WTC11 (cell line): ENCODE data around the gene TMEM89. TPM values are rescaled to one million over a fixed set of nuclear protein-coding genes. Genes with fewer than 3 reads are reported as not detected.

Experiments
- ATAC-seq: fragments of 200-7000 bp; cut with Tn5 transposase; 2 replicates; pipeline ENCODE4 v1.10.0; 2021; ENCODE audit warnings: mild to moderate bottlenecking, moderate library complexity
- CTCF ChIA-PET: fragments of 300-600 bp; sonication (Branson Sonifier 250); formaldehyde crosslinking; loops from one replicate; lab custom pipeline; 2021; ENCODE audit warnings: antibody characterized with exemption; lab: Charles Lee
- POLR2A ChIA-PET: fragments of 350-600 bp; sonication (Branson Sonifier 250); formaldehyde crosslinking; loops from one replicate; lab custom pipeline; 2021; ENCODE audit warnings: antibody characterized with exemption; lab: Charles Lee
- DNase-seq: peaks from one replicate; pipeline ENCODE4 v3.0.0; 2021; ENCODE audit warnings: low spot score
- H3K27ac Mint-ChIP-seq: 2 replicates; pipeline ENCODE4 v1.8.0; 2021; ENCODE audit warnings: mixed read lengths
- H3K27me3 Mint-ChIP-seq: 2 replicates; pipeline ENCODE4 v1.8.0; 2021; ENCODE audit warnings: low read depth, mild to moderate bottlenecking, moderate library complexity, mixed read lengths
- H3K36me3 Mint-ChIP-seq: 2 replicates; pipeline ENCODE4 v1.8.0; 2021; ENCODE audit warnings: mixed read lengths
- H3K4me1 Mint-ChIP-seq: 2 replicates; pipeline ENCODE4 v1.8.0; 2022; ENCODE audit warnings: mixed read lengths
- H3K4me3 Mint-ChIP-seq: 2 replicates; pipeline ENCODE4 v1.8.0; 2021; ENCODE audit warnings: mild to moderate bottlenecking, moderate library complexity, mixed read lengths
- H3K9me3 Mint-ChIP-seq: 2 replicates; pipeline ENCODE4 v1.8.0; 2021; ENCODE audit warnings: mixed read lengths
- ATF2 ChIP-seq: sonication (generic); formaldehyde crosslinking; IDR thresholded peaks from 2 replicates; pipeline ENCODE4 v1.8.1; 2022; ENCODE audit warnings: low read depth, missing genetic modification reagents, borderline replicate concordance
- E2F1 ChIP-seq: sonication (generic); formaldehyde crosslinking; IDR thresholded peaks from 2 replicates; pipeline ENCODE4 v1.8.0; 2022; ENCODE audit warnings: mild to moderate bottlenecking, missing genetic modification reagents
- FOXJ3 ChIP-seq: sonication (generic); formaldehyde crosslinking; IDR thresholded peaks from 2 replicates; pipeline ENCODE4 v1.9.0; 2021; ENCODE audit warnings: missing genetic modification reagents, mild to moderate bottlenecking, borderline replicate concordance
- IRF2 ChIP-seq: sonication (generic); formaldehyde crosslinking; IDR thresholded peaks from 2 replicates; pipeline ENCODE4 v1.8.0; 2022; ENCODE audit warnings: low read depth, missing genetic modification reagents, borderline replicate concordance
- JUN ChIP-seq: sonication (generic); formaldehyde crosslinking; IDR thresholded peaks from 2 replicates; pipeline ENCODE4 v1.8.0; 2023; ENCODE audit warnings: mild to moderate bottlenecking, missing genetic modification reagents
- NR3C1 ChIP-seq: sonication (generic); formaldehyde crosslinking; conservative IDR thresholded peaks from 2 replicates; pipeline ENCODE4 v1.8.1; 2023; ENCODE audit warnings: low read depth, mild to moderate bottlenecking, missing genetic modification reagents
- PRRX2 ChIP-seq: fragments of 250-450 bp; sonication (Bioruptor Pico); IDR thresholded peaks from 2 replicates; pipeline ENCODE4 v1.8.0; 2021; ENCODE audit warnings: mild to moderate bottlenecking
- RELA ChIP-seq: sonication (generic); formaldehyde crosslinking; IDR thresholded peaks from 2 replicates; pipeline ENCODE4 v1.8.1; 2022; ENCODE audit warnings: missing genetic modification reagents, mild to moderate bottlenecking, borderline replicate concordance
- RORB ChIP-seq: fragments of 250-450 bp; sonication (Bioruptor Pico); IDR thresholded peaks from 2 replicates; pipeline ENCODE4 v1.9.0; 2021; ENCODE audit warnings: mild to moderate bottlenecking
- SP1 ChIP-seq: sonication (generic); formaldehyde crosslinking; conservative IDR thresholded peaks from 2 replicates; pipeline ENCODE4 v1.8.1; 2022; ENCODE audit warnings: missing genetic modification reagents
- ZNF263 ChIP-seq: sonication (generic); formaldehyde crosslinking; IDR thresholded peaks from 2 replicates; pipeline ENCODE4 v1.8.1; 2022; ENCODE audit warnings: low read depth, mild to moderate bottlenecking, moderate library complexity, missing genetic modification reagents
- ZNF423 ChIP-seq: fragments of 250-450 bp; sonication (Bioruptor Pico); IDR thresholded peaks from 2 replicates; pipeline ENCODE4 v2.1.2; 2022; ENCODE audit warnings: mild to moderate bottlenecking, moderate library complexity
- total RNA-seq: library from RNA; stranded (reverse); gene quantifications from 3 replicates; pipeline ENCODE4 v1.2.3, GENCODE V29; 2021
- TF ChIP-seq, protein P1 (sequence below): fragments of 250-450 bp; sonication (Bioruptor Pico); IDR thresholded peaks from 2 replicates; pipeline ENCODE4 v1.9.0; 2021; ENCODE audit warnings: mild to moderate bottlenecking
- TF ChIP-seq, protein P2 (sequence below): fragments of 250-450 bp; sonication (Bioruptor Pico); IDR thresholded peaks from 2 replicates; pipeline ENCODE4 v1.9.0; 2021; ENCODE audit warnings: moderate library complexity, mild to moderate bottlenecking, inconsistent platforms, borderline replicate concordance
- TF ChIP-seq, protein P3 (sequence below): sonication (generic); formaldehyde crosslinking; IDR thresholded peaks from 2 replicates; pipeline ENCODE4 v1.8.1; 2022; ENCODE audit warnings: mild to moderate bottlenecking, moderate library complexity, missing genetic modification reagents
- TF ChIP-seq, protein P4 (sequence below): fragments of 250-450 bp; sonication (Bioruptor Pico); conservative IDR thresholded peaks from 2 replicates; pipeline ENCODE4 v1.9.0; 2021; ENCODE audit warnings: mild to moderate bottlenecking
- TF ChIP-seq, protein P5 (sequence below): sonication (generic); formaldehyde crosslinking; IDR thresholded peaks from 2 replicates; pipeline ENCODE4 v1.8.1; 2023; ENCODE audit warnings: mild to moderate bottlenecking, missing genetic modification reagents, borderline replicate concordance
- TF ChIP-seq, protein P6 (sequence below): fragments of 200-600 bp; IDR thresholded peaks from 2 replicates; pipeline ENCODE4 v1.8.0; 2022; ENCODE audit warnings: antibody characterized with exemption

The TMEM89 gene
- total RNA-seq, 1 experiment from 2014 or later: 0.66 TPM

- TF ChIP-seq, protein P1, sequence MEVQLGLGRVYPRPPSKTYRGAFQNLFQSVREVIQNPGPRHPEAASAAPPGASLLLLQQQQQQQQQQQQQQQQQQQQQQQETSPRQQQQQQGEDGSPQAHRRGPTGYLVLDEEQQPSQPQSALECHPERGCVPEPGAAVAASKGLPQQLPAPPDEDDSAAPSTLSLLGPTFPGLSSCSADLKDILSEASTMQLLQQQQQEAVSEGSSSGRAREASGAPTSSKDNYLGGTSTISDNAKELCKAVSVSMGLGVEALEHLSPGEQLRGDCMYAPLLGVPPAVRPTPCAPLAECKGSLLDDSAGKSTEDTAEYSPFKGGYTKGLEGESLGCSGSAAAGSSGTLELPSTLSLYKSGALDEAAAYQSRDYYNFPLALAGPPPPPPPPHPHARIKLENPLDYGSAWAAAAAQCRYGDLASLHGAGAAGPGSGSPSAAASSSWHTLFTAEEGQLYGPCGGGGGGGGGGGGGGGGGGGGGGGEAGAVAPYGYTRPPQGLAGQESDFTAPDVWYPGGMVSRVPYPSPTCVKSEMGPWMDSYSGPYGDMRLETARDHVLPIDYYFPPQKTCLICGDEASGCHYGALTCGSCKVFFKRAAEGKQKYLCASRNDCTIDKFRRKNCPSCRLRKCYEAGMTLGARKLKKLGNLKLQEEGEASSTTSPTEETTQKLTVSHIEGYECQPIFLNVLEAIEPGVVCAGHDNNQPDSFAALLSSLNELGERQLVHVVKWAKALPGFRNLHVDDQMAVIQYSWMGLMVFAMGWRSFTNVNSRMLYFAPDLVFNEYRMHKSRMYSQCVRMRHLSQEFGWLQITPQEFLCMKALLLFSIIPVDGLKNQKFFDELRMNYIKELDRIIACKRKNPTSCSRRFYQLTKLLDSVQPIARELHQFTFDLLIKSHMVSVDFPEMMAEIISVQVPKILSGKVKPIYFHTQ: no peak
- TF ChIP-seq, protein P2, sequence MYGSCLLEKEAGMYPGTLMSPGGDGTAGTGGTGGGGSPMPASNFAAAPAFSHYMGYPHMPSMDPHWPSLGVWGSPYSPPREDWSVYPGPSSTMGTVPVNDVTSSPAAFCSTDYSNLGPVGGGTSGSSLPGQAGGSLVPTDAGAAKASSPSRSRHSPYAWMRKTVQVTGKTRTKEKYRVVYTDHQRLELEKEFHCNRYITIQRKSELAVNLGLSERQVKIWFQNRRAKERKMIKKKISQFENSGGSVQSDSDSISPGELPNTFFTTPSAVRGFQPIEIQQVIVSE (CRISPR knock-in tag): no peak
- no peak for TF ChIP-seq E2F1
- no peak for TF ChIP-seq ZNF263 (CRISPR knock-in tag)
- TF ChIP-seq RORB (CRISPR knock-in tag): no peak
- TF ChIP-seq, protein P3, sequence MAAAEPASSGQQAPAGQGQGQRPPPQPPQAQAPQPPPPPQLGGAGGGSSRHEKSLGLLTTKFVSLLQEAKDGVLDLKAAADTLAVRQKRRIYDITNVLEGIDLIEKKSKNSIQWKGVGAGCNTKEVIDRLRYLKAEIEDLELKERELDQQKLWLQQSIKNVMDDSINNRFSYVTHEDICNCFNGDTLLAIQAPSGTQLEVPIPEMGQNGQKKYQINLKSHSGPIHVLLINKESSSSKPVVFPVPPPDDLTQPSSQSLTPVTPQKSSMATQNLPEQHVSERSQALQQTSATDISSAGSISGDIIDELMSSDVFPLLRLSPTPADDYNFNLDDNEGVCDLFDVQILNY (CRISPR knock-in tag): no peak
- TF ChIP-seq, protein P4, sequence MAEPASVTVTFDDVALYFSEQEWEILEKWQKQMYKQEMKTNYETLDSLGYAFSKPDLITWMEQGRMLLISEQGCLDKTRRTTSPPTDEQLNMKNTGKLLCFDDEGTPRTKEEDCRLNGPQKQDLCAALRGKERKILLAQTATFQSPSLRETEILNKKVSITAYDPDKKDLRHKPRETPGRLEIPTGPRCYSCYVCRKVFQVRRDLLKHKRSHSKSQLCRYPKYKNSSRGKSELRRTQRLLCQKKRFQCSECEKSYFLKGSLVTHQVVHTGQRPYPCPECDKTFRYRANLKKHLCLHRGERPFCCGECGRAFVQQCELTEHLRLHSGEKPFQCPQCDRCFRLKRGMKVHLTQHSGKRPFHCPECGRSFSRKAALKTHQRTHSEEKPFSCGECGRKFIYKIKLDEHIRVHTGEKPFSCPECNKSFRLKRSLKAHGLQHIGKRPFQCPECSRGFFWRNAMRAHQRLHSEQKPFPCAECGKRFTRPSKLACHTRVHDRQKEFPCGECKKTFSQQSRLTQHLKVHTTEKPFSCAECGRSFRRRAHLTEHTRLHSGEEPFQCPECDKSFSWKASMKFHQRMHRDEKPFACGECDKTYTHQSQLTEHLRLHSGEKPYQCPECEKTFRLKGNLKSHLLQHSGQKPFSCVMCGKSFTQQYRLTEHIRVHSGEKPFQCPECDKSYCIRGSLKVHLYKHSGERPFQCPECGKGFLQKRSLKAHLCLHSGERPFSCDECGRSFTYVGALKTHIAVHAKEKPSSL (CRISPR knock-in tag): no peak
- no peak for TF ChIP-seq ZNF423 (CRISPR knock-in tag)
- TF ChIP-seq, protein P5, sequence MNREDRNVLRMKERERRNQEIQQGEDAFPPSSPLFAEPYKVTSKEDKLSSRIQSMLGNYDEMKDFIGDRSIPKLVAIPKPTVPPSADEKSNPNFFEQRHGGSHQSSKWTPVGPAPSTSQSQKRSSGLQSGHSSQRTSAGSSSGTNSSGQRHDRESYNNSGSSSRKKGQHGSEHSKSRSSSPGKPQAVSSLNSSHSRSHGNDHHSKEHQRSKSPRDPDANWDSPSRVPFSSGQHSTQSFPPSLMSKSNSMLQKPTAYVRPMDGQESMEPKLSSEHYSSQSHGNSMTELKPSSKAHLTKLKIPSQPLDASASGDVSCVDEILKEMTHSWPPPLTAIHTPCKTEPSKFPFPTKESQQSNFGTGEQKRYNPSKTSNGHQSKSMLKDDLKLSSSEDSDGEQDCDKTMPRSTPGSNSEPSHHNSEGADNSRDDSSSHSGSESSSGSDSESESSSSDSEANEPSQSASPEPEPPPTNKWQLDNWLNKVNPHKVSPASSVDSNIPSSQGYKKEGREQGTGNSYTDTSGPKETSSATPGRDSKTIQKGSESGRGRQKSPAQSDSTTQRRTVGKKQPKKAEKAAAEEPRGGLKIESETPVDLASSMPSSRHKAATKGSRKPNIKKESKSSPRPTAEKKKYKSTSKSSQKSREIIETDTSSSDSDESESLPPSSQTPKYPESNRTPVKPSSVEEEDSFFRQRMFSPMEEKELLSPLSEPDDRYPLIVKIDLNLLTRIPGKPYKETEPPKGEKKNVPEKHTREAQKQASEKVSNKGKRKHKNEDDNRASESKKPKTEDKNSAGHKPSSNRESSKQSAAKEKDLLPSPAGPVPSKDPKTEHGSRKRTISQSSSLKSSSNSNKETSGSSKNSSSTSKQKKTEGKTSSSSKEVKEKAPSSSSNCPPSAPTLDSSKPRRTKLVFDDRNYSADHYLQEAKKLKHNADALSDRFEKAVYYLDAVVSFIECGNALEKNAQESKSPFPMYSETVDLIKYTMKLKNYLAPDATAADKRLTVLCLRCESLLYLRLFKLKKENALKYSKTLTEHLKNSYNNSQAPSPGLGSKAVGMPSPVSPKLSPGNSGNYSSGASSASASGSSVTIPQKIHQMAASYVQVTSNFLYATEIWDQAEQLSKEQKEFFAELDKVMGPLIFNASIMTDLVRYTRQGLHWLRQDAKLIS (CRISPR knock-in tag): no peak
- TF ChIP-seq FOXJ3 (CRISPR knock-in tag): no peak
- TF ChIP-seq RELA: no peak
- no peak for TF ChIP-seq JUN (CRISPR knock-in tag)
- TF ChIP-seq NR3C1 (CRISPR knock-in tag): no peak
- no peak for TF ChIP-seq IRF2 (CRISPR knock-in tag)
- TF ChIP-seq ATF2 (CRISPR knock-in tag): no peak
- TF ChIP-seq PRRX2 (CRISPR knock-in tag): no peak
- TF ChIP-seq, protein P6, sequence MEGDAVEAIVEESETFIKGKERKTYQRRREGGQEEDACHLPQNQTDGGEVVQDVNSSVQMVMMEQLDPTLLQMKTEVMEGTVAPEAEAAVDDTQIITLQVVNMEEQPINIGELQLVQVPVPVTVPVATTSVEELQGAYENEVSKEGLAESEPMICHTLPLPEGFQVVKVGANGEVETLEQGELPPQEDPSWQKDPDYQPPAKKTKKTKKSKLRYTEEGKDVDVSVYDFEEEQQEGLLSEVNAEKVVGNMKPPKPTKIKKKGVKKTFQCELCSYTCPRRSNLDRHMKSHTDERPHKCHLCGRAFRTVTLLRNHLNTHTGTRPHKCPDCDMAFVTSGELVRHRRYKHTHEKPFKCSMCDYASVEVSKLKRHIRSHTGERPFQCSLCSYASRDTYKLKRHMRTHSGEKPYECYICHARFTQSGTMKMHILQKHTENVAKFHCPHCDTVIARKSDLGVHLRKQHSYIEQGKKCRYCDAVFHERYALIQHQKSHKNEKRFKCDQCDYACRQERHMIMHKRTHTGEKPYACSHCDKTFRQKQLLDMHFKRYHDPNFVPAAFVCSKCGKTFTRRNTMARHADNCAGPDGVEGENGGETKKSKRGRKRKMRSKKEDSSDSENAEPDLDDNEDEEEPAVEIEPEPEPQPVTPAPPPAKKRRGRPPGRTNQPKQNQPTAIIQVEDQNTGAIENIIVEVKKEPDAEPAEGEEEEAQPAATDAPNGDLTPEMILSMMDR: no peak
- TF ChIP-seq SP1 (CRISPR knock-in tag): no peak
- DNase-seq: no peak
- ChIA-PET POLR2A (no interaction called here), CTCF (interaction anchor here (1.1 kb wide), 1 partner anchor 136 kb away, joined by 3 read pairs; no protein-coding TSS in a partner anchor)
- no peaks in the 10 kb centered on the region for H3K9me3 Mint-ChIP-seq
- no peaks in the 10 kb centered on the region for H3K4me1 Mint-ChIP-seq
- no peaks in the 10 kb centered on the region for H3K27me3 Mint-ChIP-seq
- H3K36me3 Mint-ChIP-seq: no peaks in the 10 kb centered on the region; the same call in 1 of the 2 replicates
- ATAC-seq: no peak
- H3K27ac Mint-ChIP-seq: no peak overlapping the region
- no peak overlapping the region for H3K4me3 Mint-ChIP-seq
These were observed 49.1 kb downstream of the TMEM89 start for GRCh38 chr3:48572517-48572916.
